Daoy (cell line): Measurements from ENCODE around the gene GPBP1L1. TPM values are rescaled to one million over a fixed set of nuclear protein-coding genes. Genes with fewer than 3 reads are reported as not detected.
"Not testable (repeated sequence)": the region's sequence is repeated elsewhere in the genome, so short reads cannot be mapped to it uniquely, and the experiment has no call there.

ENCODE experiments used
- DNase-seq: peaks from one replicate; pipeline ENCODE4 v3.0.0-alpha.2; 2015; ENCODE audit warnings: low read depth
- total RNA-seq: library from RNA; depleted of rRNA; stranded (reverse); fragments of >200 nt; shearing (Covaris generic); gene quantifications from 2 replicates; pipeline ENCODE4 v1.2.3, GENCODE V29; 2014

The GPBP1L1 gene
- total RNA-seq, 1 experiment from 2014 or later = 112 TPM

- DNase-seq = no peak
These were observed 51.1 kb downstream of the GPBP1L1 start for GRCh38 chr1:45635211-45635610.

- DNase-seq = no peak
These were observed 55.9 kb downstream of the GPBP1L1 start for GRCh38 chr1:45630429-45630828.

GRCh38 chr1:45629035-45629434 is 57.3 kb downstream of the GPBP1L1 start:
- DNase-seq = no peak

DNA sequence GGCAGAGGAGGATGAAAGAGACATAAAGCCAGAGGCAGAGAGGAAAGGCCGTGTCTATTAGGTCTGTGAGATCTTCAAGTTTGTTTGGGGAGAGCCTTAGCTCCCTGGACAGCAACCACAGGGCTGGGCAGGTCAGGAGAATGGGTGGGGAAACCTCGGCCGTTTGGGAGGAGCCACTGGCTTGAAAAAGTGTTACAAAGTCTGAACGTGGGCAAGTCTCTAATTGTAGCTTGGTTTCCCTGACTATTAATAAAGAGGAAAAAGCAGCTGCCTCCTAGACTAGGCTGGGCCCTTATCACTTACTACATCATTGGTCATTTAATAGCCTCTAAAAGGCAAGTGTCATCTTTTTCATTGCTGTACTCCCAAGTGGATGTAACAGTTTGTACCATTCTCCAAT is 62.4 kb downstream of the GPBP1L1 start, which contains the start of gene CCDC17:
TSS of gene CCDC17 (minus strand) at position 83 of the 400 bp plus-strand sequence. CDS start 145 bp downstream, outside the sequence.
- no peak for DNase-seq

- DNase-seq = no peak
These were observed 63.6 kb downstream of the GPBP1L1 start for GRCh38 chr1:45622524-45623394.

DNA sequence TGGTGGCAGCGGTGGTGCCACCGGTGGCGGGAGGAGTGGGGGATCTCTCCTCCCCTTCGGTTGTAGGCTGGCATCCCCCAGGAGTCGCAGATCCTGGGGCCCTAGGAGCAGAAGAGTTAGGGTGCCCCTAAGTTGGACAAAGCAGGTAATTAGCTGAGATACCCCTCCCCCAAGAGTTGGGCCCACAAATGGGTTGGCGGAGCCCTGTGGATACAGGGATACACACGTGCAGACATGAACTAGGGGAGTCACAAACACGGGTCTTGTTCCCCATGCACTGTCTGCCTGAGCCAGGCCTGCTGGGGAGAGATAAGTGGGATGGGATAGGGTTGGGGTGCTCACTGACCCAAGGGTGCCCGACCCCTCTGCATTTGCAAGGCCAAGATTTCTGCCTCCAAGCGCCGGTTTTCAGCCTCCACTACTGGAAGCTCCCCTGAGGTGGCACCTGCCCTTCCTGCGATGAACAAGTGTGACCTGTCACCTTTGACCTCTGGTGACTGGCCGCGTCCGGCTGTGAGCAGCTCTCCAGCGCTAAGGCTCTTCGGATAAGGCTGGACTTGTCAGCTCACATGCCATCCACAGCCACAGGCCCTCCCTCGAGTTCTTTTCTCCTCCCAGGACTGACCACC is 64.3 kb downstream of the GPBP1L1 start:
- DNase-seq = no peak

DNA sequence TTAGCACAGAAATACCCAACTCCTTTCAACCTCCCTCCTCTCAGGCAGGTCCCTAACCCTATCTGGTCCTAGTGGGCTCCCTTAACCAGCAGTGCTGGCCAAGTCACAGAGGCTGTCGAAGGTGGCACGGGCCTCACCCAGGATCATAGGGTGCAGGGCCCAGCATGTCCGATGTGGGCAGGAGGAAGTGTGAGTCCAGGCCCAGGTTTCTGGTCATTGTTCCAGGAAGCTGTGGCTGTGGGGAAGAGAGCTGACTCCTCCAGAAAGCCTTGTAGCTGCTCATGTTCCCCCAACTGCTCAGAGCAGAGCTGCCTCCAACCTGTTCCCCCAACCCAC is 64.9 kb downstream of the GPBP1L1 start:
- no peak for DNase-seq

DNA sequence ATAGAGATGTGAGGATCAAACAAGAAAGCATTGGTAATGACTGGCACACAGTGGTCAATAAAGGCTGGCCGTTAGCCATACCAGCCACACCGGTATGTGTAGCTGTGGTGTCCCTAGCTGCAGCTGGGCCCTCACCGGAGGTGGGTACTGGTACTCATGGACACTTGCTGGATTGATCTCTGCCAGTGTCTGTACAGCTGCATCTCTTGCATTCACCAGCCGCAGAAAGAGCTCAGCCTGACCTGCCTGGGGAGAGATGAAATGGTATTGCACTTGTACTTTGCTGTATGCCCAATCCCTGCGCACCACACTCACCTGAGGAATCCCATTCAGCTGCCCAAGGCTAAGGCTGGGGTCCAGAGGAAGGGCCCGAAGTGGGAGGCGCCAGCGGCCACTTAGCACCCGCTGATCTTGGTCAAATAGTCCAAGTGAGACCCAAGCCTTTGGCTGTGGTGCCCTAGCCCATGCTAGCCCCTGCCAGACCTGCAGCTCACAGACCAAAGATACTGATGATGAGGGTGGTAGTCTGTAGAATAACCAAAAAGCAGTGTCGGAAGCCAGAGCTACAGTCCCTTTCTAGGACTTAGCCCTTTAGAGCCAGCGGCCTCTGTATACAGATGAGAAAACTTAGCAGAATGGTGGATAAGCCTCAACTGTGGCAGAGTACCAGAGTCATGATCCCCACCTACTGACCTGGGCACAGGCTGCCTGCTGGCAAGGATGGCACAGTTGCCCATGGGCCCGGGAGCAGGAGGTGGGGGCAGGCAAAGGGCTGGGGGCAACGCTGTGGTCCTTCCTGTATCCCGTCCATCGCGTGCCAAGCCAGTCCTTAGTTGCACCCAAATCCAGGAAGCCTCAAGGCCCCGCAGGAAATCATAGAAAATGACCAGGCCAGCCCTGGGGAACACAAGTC is 65.5 kb downstream of the GPBP1L1 start:
- no peak for DNase-seq

DNA sequence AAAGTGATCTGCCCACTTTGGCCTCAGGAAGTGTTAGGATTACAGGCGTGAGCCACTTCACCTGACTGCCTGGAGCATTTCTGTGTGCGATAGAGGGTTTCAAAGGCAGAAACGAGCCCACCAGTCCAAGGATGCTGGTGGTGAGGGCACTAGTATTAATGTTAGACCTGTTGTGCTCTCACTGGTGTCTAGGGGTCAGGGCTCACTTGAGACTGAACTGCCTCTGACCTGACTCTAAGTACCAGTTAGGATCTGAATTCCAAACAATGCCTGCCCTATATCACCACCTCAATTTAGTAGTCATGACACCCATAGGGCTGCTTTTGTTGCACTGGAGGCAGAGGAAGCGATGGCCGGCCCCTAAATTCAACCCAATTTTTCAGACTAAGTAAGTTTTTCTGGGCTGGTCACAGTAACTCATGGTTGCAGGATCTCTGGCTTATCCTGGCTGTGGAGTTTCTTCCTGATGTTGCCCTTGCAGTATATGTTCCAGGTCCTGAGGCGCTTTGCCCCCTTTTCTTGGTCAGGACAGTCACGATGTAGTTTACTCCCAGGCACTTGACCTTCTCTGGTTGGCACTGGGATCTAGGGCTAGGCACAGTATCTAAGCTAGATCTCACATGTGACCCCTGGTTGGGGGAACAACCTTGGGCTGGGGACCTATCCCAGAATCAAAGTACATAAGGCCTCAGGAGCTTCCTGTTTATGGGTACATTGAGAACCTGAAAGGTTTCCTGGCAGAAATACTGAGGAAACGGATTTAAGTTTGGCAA is 67.0 kb downstream of the GPBP1L1 start:
- no peak for DNase-seq

- peak; percentile 37 for DNase-seq
These were observed 68.7 kb downstream of the GPBP1L1 start for GRCh38 chr1:45617618-45618017.

DNA sequence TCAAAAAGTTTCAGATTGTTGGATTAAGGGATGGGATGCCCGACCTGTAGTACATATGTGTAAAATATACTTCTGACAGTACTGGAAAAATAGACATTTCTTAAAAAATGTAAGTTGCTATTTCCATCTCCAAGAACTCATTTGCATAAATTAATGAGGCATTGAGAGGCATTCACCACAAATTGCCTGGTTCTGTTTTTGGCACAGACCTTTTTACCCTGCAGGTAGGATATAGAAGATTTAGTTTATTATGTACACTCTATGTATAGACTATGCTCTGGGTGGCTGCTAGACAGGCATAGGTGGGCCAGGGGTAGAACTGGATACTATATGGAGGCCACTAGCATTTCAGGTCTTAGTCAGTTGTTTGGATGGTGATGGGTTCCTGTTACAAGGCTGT is 70.4 kb downstream of the GPBP1L1 start:
- no peak for DNase-seq

DNA sequence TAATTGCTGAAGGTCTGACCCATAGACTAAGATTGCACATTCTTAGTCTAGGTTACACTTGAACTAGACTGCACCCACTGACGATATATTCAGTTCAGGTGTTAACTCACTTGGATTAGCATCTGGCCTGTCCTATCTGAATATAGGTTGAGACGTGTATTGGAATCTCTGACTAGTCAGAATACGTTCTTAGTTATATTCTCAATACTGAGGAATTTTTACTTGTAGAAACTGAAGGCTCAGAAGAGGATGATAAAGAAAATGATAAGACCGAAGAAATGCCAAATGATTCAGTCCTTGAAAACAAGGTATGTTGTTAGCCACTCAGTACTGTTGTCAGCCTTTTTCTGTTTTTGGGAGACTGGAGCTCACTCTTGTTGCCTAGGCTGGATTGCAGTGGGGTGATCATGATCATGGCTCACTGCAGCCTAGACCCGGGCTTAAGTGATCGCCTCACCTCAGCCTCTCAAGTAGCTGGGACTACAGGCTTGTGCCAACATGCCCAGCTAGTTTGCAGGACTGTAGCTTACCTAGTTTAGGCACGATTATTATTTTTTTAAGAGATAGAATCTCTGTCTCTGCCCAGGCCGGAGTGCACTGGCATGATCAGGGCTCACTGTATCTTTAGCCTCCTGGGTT is 73.3 kb downstream of the GPBP1L1 start:
- no peak for DNase-seq

DNA sequence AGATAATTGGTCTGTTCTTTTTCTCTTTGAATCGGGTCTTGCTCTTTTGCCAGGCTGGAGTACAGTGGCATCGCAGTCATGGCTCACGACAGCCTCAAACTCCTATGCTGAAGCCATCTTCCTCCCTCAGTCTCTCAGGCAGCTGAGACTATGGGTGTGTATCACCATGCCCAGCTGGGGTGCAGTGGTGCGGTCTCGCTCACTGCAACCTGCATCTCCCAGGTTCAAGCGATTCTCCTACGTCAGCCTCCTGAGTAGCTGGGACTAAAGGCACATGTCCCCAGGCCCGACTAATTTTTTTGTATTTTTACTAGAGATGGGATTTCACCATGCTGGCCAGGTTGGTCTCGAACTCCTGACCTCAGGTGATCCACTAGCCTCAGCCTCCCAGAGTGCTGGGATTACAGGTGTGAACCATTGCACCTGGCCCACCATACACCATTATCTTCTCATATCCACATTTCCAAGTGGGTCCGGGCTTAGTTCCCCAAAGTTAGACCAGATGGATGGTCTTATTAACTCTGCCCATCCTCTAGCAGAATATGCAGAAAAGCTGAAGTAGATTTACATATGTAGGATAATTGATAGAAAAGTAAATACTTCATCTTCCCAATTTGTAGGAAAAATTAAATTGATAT is 75.6 kb downstream of the GPBP1L1 start:
- DNase-seq = no peak

DNA sequence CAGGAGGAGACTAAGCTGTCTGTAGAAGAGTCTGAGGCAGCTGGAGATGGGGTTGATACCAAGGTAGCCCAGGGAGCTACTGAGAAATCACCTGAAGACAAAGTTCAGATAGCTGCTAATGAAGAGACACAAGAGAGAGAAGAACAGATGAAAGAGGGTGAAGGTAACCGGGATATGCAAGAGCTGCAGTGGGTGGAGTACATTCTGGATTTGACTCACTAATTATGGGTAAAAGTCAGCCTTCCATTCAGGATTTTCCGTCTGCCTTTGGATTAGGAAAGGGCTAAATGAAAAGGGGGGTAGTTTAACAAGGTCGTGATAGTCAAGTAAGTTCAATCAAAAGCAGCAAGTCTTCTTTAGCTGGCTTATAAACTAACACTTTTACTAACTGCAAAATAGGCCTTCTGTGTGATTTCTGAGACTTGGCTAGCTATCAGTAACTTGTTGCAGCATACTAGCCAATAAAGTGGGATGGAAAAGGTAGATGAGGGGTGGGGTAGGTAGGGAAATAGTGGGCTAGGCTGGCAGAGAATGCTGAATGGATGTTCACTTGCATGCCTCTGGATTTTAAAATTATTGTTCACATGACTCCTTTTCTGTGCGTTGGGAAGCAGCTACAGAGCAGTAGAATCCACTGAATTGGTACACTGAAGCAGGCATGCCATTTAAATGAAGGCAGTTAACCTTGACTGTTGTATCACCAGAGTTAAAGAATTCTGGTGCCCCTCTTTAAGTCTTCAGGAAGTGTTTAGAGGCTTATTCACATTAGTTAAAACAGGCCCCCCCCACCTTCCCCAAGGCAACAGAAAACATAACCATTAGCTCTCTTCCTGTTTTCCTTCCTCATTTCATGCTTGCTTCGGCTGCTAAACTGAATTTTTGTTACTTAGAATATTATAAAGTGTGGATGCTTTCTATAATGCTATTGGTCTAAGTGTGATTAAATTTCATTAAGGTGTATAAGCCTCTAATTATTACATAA is 77.9 kb downstream of the GPBP1L1 start:
- DNase-seq = no peak

GRCh38 chr1:45607404-45608074 is 78.8 kb downstream of the GPBP1L1 start:
- no peak for DNase-seq

- no peak for DNase-seq
These were observed 82.1 kb downstream of the GPBP1L1 start for GRCh38 chr1:45604239-45604638.

GRCh38 chr1:45596765-45597164 is 89.6 kb downstream of the GPBP1L1 start:
- DNase-seq = not testable (repeated sequence)

DNA sequence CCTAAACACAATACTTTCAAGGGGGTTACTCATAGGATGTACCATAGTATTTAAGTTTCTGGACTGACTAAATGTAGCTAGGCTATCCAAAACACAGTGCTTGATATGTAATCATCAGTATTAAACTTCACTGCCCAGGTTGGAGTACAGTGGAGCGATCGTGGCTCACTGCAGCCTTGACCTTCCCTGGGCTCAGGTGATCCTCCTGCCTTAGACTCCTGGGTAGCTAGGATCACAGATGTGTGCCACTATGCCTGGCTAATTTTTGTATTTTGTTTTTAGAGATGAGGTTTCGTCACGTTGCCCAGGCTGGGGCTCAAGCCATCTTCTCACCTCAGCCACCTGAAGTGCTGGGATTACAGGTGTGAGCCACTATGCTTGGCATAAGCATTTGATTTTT is 91.9 kb downstream of the GPBP1L1 start:
- DNase-seq = no peak

- DNase-seq = no peak
These were observed 96.5 kb downstream of the GPBP1L1 start for GRCh38 chr1:45589861-45590260.
